ENCODE results near the gene IGFBP6.

- TF ChIP-seq, protein P1, sequence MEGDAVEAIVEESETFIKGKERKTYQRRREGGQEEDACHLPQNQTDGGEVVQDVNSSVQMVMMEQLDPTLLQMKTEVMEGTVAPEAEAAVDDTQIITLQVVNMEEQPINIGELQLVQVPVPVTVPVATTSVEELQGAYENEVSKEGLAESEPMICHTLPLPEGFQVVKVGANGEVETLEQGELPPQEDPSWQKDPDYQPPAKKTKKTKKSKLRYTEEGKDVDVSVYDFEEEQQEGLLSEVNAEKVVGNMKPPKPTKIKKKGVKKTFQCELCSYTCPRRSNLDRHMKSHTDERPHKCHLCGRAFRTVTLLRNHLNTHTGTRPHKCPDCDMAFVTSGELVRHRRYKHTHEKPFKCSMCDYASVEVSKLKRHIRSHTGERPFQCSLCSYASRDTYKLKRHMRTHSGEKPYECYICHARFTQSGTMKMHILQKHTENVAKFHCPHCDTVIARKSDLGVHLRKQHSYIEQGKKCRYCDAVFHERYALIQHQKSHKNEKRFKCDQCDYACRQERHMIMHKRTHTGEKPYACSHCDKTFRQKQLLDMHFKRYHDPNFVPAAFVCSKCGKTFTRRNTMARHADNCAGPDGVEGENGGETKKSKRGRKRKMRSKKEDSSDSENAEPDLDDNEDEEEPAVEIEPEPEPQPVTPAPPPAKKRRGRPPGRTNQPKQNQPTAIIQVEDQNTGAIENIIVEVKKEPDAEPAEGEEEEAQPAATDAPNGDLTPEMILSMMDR (IDR thresholded peaks at IDR 0.05; ENCODE audit: low read length): no peak
- no peak for TF ChIP-seq EZH2 (IDR thresholded peaks at IDR 0.05; ENCODE audit: borderline replicate concordance, low read length)
Measured at GRCh38 chr12:53054112-53054878, 43.2 kb upstream of the IGFBP6 start.
